C1 segment of cervical spinal cord (tissue), 14 donors: Measurements from ENCODE around the gene PARD3B.

Source experiments
- DNase-seq, 14 donors: peaks; one replicate each; lab custom pipeline; 2025; lab: John Stamatoyannopoulos, UW

PARD3B gene

DNA sequence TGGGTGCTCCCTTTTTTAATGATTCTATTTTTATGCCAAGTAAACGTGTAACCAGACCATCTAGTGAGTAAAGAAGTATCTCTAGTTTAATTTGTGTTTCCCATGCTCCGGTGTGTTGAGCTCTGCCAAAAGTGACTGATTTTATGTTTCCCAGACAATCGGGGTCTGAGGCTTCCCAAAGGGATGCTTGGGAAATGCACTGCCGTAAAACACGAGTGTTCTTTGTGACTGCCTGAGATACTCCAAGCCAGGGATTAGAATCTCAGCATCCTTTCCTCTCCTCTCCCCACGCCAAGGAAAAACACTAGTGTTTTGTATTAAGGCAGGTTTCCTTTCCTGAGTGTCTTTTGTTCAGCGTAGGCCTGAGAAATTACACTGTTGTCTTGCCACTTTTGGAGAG, 956.6 kb downstream of the PARD3B start:
- no peak for DNase-seq

DNA sequence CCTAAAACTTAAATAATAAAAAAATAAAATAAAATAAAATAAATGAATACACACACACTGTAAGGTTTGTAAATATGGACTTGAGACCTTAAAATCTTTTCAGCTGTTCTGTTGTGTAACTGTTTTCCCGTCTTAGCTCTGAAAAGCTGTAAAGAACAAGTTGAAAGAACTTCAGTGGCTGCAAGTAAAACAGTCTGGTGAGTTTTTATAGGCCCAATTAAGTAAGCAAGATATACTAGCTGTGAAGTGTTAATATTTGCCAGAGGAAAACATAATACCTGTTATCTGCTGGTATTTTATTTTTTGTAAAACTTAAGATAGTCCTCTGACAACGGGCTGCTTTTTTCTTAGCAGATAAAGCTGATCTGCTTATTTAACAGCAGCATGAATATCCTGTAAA, 960.1 kb downstream of the PARD3B start:
- no peak for DNase-seq

DNA sequence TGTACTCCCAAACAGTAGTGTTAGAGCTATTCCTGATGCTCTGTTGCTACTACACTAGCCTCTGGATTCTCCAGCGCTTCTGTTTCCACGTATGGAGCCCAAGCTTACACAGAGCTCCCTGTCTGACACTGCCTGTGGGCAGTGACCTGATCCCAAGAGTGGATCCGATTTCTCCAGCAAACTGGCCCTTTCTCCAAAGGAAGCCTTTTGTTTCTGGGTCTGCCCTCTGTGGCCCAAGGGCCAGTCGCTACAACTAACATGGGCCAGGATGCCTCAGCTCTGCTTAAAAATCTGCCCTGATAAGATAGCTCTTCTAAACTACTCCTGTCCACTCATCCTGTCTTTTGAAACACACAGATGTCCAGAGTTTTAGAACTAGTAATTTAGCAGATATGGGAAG, 964.4 kb downstream of the PARD3B start:
- no peak for DNase-seq

DNA sequence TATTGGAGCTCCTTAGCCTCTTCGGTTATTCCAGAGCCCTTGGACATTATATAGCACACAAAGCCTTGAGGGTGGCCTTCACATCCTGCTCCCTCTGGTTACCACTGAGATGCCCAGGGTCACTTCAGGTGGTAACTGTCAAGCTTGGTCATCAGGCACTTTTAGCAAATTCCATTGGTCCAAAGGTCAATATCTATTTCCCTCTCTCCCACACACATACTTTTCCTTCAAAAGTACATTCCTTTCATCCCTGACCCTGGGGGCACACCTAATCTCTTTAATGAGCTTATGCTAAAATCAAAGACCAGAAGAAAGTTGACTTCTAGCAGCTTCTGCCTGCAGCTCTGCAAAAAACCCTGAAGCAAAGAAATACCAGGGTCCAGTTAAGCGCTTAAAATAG, 965.1 kb downstream of the PARD3B start:
- no peak for DNase-seq

DNA sequence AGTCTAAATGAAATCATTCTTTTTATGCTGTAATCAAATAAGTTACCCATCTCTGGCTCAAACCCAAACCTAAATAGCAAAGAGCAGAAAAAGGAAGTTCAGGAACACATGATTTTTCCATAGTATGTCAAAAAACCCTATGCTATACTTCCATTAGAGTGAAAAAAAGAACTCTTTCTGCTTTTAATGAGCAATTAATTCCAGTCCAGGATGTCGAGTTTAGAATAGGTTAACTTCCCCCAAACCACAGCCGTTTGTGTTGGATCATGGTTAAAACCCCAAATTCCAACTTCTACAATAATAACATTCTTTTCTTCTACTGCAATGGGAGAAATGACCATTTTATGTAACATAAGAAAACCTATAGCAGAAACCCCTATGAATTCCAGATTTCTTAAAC, 965.9 kb downstream of the PARD3B start:
- DNase-seq: no peak

DNA sequence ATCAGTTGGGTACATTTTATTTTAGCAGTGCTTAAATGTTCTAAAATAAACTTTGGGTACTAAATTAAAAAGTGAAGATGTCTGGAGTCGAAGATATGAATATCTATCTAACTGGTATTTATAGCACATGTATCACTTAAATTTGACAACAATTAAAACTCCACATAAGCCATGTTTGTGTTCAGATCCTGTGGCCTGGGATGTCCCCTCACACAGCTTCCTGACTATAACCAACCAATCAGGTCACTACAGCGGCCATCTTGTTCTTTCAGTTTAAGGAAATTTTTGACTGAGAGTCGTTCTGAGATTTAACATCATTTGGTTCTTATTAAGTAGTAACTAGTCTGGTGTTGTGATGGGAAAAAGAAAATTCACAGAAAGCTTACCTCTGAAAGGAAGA, 966.4 kb downstream of the PARD3B start:
- no peak for DNase-seq

DNA sequence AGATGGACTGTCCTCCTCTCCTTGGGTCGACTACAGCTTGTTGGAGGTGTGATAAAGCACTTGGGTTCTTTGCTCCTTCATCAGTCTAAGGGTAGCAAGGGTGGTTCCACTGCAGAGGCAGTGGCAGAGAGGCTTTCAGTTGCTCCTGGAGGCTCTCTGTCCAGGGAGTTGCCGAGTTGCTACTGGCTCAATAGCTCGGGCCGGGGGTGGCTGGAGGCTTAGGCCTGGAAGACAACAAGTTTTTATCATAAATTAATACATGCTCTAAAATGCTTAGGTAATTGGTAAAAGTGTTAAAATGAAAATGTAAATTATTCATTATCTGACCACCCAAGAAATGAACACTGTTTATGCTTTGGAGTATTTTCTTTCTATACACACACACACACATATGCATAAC, 975.0 kb downstream of the PARD3B start:
- no peak for DNase-seq

DNA sequence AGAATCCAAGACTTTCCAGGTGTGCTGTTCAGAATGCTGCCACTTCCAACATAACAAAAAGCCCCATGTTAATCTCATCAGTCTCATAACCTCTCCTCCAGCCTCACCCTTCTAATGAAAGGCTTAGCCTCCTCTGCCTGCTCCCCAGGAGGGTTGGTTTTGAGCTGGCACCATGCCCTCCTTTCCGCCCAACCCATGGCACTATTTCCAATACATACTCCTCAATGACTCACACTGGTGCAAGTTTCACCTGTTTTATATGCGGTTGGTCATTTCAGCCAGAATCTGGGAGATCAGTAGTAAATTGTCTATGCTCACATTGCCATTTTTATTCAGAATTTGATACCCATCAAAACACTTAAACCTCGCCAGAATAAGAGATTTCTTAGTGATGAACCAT, 979.4 kb downstream of the PARD3B start:
- no peak for DNase-seq

DNA sequence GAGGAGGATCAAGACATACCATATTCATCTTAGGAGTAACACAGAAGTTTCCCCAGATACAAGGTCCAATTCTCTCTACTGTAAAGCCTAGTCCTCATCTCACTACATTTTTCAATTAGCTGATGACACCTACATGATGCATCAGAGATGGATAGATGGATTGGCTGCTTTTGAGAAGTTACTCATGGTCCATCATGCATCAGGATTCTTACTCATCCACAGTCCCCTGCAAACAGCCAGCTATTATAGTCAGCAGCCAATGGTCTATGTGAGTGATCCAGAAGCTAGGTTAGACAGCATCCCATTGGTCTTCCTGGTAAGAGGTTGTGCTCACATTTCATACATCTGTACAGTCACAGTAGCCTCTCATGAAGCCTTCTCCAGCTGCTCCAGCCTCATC, 982.5 kb downstream of the PARD3B start:
- no peak for DNase-seq

DNA sequence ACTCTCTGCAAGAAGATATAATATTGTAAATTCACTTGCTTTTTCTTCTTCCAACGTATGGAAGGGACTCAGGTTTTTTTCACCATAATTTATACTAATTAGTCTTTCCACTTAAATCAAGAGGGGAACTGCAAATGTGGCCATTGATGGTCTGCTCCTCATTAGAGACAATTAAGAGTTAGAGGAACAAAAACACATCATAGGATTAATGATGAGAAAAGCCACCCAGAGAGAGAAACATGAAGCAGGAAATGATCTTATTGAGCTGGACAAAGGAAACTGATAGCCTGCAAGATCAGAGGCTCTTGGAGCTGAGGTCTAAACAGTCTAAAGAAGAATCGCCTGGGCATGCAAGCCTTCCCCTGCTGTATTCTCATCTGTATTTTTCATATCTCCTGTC, 985.8 kb downstream of the PARD3B start:
- DNase-seq: no peak

DNA sequence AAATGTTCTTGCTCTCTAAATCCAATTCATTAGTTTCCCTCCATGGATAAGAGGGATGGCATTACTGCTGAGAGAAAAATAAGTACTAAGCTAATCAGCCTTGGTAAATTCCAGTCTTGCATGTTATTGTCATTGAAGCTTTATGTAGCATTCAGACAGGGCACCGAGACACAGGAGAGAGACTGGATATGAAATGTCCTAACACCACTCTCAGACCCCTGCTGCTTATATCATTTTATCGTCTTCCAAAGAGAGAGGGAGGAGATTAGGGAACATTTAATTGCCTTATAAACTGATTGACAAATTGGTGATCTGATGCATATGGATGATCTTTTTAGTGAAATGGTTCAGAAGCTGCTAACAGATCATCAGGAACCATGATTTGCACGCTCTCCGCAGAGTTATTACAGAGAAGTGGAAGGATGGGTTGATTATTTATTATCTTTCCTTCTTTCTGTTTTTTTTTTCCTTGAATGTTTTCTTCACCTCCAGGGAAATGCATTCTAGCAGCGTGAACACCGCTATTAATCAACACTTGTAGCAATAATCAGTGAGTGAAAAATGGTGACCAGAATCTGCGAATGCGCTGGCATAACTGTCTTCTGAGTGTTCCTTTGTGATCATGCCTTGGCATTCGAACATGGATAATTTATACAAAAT, 986.3 kb downstream of the PARD3B start:
- no peak for DNase-seq

DNA sequence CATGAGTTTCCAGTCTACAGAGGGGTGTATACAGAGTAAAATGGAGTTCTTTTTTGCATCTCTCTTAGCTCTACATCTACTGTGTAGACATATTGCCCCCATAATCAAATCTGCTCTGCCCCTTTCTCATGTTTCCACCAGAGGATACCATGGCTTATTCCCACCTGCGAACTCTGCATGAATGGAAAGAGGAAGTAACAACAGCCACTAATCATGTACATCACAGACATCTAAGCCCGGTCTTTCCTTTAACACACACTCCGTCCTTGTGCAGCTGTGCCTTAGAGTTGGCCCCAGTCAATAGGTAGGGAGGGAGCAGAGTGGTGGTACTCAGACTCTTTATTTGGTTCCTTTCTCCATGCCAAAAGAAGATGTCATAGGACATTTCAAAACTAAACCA, 989.7 kb downstream of the PARD3B start:
- DNase-seq: no peak

DNA sequence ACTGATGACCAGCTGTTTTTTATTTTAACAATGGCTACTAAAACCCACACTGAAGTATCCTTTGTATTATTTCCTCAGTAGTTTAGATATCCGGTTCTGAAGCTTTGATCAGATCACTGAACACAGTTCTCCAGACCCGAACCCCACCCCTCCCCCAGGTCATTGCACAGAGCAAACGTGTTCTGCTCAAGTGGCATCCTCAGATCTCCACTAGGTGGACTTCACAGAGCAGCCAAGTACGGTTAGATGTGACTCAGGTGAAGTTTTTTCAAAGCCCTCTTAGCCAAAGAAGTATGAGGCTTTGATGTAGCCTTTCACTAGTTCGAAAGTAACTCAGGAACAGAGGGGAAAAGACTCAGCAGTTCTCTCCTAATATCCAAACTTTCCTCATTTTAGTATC, 994.3 kb downstream of the PARD3B start:
- DNase-seq: no peak

DNA sequence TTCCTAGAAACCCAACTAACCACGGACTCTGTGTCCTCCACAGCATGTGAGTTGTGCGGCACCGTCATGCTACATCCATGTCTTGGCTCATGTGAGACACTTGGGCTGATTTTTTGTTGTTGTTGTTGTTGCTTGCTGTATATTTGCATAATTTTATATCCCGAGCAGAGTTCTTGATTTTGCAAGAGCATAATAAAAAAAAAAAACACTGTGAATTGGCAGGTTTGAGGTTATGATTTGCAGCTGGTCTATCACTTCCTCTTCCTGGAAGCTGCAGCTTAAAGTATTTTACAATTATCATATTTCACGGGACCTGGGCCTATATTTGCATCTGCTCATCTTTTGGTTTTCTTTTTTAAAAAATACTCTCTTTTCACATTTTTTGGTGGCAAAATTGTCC, 994.8 kb downstream of the PARD3B start:
- no peak for DNase-seq

DNA sequence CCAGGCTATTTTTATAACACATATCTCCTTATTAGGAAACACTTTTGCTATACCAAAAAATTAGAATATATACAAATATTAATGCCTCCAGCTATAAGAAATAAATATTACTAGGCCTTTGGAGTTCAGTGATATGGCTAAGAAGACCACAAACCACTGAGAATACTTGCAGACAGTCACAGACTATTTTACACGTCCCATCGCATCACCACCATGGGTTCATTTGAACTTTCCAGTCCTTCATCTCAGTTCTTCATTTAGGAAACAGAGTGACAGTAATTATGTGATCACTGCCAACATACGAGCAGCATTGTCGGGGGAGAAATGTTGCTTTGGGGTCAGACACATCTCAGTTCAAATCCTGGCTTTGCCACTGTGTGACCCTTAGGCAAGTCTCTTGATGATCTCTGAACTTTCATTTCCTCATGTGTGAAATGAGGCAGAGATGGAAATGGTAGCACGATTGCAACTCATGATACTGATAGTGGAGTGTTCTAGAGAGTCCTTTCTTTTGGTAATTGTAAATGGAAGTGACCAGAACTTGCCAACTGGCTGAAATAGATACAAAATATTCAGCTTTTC, 998.1 kb downstream of the PARD3B start:
- DNase-seq: no peak

DNA sequence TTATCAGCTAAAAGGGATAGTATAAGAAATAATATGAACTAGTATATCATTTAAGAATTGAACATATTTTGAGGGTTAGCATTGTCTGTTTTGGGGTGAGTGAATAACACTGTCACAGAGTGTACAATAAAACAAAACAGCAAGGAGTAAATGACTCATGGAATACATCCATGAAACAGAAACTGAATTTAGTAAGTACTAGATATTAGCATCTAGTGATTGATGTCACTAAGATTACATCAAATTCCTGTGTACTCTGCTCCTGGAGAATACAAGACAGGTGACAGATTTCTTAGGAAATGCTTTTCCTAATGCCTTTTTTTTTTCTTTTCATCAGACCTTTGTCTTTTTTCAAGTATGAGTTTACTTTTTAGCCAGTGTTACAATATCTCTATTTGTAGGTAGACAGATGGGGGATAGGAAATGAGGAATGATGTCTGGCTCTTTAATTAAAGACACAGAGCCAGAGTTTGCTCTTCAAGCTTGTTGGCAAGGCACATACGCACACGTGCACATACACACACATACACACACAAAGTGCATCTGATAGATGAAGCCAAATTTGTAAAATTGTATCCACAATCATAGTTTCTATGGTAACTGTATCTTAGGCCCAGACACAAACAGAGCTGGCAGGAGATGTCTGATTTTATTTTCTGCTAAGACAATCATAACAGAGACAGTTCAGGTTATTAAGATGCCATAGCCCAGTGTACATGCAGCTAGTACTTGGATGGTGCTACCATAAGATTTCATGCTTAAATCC, 998.8 kb downstream of the PARD3B start:
- DNase-seq: no peak

DNA sequence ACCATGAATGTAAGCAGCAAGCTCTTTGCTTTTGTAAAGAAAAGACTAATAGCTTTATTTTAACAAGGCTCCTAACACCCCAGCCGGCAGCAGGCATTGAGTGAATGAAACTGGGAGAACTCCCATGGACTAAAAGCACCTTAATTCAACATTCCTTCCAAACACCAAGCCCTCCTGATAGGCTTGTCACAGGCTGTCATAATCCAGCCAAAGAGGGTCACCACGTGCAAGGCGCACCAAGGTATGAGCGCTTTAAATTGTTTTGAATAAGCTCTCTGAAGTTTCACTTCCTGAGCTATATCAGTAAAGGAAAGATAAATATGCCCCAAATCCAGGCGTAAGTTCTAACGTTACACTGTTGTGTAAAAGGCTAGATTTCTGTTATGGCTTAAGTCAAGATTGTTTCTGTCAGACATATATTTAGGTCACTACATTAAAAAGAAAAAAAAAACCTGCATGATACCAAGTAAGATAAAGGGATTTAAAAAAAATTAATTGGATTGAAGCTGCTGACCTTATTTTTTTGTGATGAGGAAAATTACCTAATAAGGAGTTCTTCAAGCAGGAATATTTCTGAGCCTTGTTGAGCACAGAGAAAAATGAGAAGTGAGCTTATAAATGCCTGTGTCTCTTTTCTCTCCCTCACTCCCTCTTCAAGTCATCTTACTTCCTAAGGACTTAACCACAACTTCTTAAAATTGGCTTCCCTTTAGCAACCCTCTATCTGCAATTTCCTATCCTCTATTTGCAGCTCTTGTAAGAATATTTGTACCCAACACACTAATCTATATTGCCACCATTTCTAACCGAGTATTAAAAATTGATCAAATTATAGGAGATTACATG, 1000.9 kb downstream of the PARD3B start:
- DNase-seq: no peak

DNA sequence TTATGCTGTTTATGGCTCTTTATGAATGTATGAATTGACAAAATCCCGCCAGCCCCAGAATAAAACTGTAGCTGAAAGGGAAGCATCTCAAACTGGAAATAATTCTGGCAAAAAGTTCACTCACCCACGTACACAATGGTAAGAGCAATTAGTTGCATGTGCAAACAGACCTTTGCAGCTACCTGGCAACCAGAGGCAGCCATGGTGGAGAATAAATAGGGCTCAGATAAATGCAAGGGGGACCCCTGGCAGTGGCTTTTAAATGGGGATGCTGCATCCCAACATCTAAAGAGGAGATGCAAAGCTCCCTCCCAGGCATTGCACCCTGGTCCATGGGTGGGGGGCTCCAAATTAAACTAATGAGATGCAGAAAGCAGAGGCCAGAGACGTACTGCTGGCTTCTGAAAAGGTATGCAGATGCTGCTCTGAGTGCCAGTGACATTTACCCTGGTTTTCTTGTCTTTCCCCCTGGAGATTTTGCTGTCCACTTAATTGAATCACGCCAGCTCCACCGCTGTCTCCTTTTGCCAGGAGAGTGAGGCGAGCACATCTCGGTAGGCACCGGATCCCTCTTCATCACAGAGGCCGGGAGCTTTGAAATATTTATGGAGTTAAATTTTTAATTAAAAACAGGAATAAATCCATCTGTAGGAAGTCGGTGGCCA, 1010.4 kb downstream of the PARD3B start:
- no peak for DNase-seq

DNA sequence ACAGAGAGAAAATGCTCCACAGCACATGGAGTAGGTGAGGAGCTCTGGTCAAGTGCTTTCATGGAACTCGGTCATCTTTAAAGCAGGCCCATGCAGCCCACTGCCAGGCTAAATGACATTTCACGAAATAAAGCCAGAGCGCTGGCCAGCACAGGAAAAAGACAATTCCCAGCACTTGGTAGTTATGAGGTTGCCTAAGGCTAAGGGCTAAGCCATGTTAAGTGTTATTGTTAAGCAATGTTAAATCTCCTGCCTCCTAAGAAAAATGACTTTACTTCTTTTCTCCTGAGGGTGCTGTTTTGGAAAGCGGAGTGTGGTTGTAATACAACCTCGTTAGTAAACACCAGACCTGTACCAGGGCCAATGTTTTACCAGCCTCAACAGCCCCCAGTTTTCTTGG, 1011.1 kb downstream of the PARD3B start:
- DNase-seq: no peak

DNA sequence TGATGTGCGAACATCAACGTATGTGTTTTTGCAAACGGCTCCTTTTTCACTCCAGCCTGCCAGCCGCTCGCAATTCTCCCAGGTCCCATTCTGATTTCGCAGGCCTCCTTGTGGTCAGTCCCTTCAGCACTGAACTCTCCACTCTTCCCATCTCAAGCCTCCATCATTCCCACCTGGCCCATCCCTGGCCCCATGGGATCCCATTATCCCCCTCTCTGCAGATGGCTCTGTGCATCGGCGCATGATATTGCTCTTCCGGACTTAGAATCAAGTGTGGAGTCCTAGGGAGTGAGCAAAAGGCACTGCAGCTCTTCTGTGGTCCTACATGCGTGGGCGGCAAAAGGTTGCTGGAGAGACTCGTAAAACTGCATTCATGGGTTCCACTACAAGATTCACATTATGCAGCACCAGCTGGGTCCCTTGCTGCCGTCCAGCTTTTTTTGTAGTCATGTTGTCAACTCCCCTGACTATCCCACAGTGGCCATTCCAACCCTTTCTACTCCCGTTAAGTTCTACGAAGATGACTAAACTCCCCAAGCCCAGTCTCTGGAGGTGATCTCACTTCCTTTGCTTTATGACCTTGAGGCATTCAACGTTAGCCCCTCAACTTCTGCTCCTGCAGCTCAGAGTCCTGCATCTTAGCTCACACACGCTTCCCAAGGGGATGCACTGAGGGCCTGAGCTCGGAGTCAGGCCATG, 1011.7 kb downstream of the PARD3B start:
- no peak for DNase-seq

DNA sequence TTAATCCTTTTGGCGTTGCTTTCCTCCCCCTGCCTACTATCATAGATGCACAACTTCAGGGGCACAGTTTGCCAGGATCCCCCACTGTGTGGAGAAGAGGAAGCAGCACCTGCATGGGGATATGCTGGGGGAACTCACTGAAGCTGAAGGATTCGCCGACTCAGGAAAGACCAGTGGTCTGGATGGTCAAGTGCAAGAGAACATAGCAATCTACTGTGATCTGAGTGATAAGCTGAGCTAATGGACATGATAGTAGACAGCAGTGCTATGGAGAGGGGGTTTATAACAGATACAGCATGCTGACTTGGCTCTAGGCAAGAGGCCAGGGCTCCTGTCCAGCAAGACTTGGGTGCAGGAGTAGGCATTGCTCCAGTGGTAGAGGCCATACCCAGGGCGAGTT, 1012.6 kb downstream of the PARD3B start:
- no peak for DNase-seq
